Prostate gland (tissue), 2 donors: Measurements from ENCODE around the gene GAL. TPM values are rescaled to one million over a fixed set of nuclear protein-coding genes. Genes with fewer than 3 reads are reported as not detected.

Experiments used
- DNase-seq: peaks from one replicate; pipeline ENCODE4 v3.0.0-alpha.2; 2019; ENCODE audit warnings: low spot score
- H3K27ac ChIP-seq, 2 donors: fragments of 200-600 bp; sonication (generic); 2 replicates each; pipeline ENCODE4 v1.5.1; 2017 to 2019
- H3K27me3 ChIP-seq: fragments of 200-600 bp; sonication (generic); replicated peaks from 2 replicates; pipeline ENCODE4 v1.5.1; 2019; ENCODE audit not compliant: insufficient read depth
- H3K36me3 ChIP-seq, 2 donors: fragments of 200-600 bp; sonication (generic); 1 replicate in 1 of 2; 2 replicates in 1 of 2; pipeline versions ENCODE4 v1.5.1 to v1.8.1; 2017 to 2019
- H3K4me1 ChIP-seq: fragments of 200-600 bp; sonication (generic); replicated peaks from 2 replicates; pipeline ENCODE4 v1.5.1; 2019
- H3K4me3 ChIP-seq, 2 donors: fragments of 200-600 bp; sonication (generic); 2 replicates each; pipeline ENCODE4 v1.5.1; 2017 to 2019
- H3K9me3 ChIP-seq: fragments of 200-600 bp; sonication (generic); 2 replicates; pipeline ENCODE4 v1.5.1; 2017
- POLR2A ChIP-seq: fragments of 450-650 bp; IDR thresholded peaks from one replicate; pipeline ENCODE4 v1.6.1; 2016; ENCODE audit warnings: antibody characterized with exemption, mild to moderate bottlenecking
- POLR2AphosphoS5 ChIP-seq: sonication (generic); formaldehyde crosslinking; IDR thresholded peaks from one replicate; pipeline ENCODE4 v1.6.1; 2017; ENCODE audit warnings: antibody characterized with exemption
- WGBS: methylation state at CpG from one replicate; pipeline ENCODE4 v1.1.5; 2018; 5-methylcytosine and 5-hydroxymethylcytosine counted together
- intact Hi-C: fragments of 100-400 bp; cut with DNase I; formaldehyde crosslinking; loops from one replicate; pipeline ENCODE4 v1.14.2; 2022
- total RNA-seq, 2 donors: library from RNA; depleted of rRNA; stranded (reverse); fragments of >200 nt; gene quantifications; one replicate each; pipeline ENCODE4 v1.1.0, GENCODE V29; 2016
- TF ChIP-seq, protein P1 (sequence below), 4 experiments: fragments of 200-600 bp in 2 of 4; fragments of 450-650 bp in 2 of 4; sonication (generic) in 2 of 4; IDR thresholded peaks; 1 replicate in 3 of 4; 2 replicates in 1 of 4; pipeline ENCODE4 v1.5.1; 2016 to 2019; ENCODE audit warnings: antibody characterized with exemption in 4 of 4, mild to moderate bottlenecking in 2 of 4, moderate library complexity in 2 of 4

The GAL gene
- total RNA-seq, 2 donors from 2014 or later, result 1.1 to 4.8 TPM

DNA sequence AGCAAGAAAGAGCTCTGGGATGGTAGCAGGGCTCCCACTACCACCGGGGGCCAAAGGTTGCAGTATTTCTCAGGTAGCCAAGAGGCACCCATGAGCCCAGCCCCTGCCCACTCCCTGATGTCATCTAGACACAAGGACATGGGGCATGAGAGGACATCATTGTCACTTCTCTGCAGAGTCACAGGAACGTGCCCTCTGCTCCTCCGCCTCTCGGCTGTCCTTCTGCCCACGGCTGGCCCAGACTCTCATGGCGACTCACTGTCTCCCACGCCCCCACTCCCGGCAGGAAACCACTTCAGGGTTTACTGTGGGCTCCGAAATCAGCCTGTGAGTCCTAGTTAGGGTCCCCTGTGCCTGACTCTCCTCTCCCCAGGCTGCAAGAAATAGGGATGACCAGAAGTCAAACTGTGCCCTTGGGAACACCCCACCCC is 1.8 kb upstream of the GAL start:
- H3K27me3 ChIP-seq, result peaks cover 5% of the 10 kb centered on the region

DNA sequence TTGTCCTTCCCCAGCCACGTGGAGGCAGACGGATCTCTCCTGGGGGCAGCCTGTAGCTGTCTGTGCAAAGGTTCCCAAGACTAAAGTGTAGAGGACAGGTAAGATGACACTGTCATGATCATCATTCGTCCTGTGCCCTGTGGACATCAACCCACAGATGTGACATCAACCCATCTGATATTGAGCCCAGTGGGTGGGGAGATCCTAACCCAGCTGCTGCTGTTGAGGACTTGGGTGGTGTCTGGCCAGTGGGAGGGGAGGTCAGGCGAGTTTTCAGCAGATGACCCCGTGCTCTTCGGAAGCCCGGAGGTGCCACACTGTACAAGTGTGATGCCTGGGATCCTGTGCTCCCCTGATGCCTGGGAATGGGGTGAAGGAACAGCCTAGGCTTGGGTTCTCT is 1.2 kb upstream of the GAL start:
- Histone ChIP-seq H3K4me3 (no peak overlapping the region), H3K9me3 (no peaks in the 10 kb centered on the region), H3K36me3 (no peaks in the 10 kb centered on the region), H3K27ac (no peak overlapping the region), H3K4me1 (no peaks in the 10 kb centered on the region), H3K27me3 (peaks cover 5% of the 10 kb centered on the region)
- 95% methylated on average over 7 of the region's 7 CpGs for WGBS
- no peak for DNase-seq
- TF ChIP-seq, protein P1, sequence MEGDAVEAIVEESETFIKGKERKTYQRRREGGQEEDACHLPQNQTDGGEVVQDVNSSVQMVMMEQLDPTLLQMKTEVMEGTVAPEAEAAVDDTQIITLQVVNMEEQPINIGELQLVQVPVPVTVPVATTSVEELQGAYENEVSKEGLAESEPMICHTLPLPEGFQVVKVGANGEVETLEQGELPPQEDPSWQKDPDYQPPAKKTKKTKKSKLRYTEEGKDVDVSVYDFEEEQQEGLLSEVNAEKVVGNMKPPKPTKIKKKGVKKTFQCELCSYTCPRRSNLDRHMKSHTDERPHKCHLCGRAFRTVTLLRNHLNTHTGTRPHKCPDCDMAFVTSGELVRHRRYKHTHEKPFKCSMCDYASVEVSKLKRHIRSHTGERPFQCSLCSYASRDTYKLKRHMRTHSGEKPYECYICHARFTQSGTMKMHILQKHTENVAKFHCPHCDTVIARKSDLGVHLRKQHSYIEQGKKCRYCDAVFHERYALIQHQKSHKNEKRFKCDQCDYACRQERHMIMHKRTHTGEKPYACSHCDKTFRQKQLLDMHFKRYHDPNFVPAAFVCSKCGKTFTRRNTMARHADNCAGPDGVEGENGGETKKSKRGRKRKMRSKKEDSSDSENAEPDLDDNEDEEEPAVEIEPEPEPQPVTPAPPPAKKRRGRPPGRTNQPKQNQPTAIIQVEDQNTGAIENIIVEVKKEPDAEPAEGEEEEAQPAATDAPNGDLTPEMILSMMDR (IDR thresholded peaks at IDR 0.05), result no peak
- TF ChIP-seq POLR2A, result no peak
- no peak for TF ChIP-seq POLR2AphosphoS5
- intact Hi-C loops, result no loop called here

More for the DNA sequence above, 1.8 kb upstream of the GAL start:
- no peak for TF ChIP-seq POLR2A
- TF ChIP-seq, protein P1 (IDR thresholded peaks at IDR 0.05), result no peak
- TF ChIP-seq POLR2AphosphoS5, result no peak
- no peaks in the 10 kb centered on the region for H3K4me1 ChIP-seq
- H3K27ac ChIP-seq, result no peak overlapping the region
- no peaks in the 10 kb centered on the region for H3K36me3 ChIP-seq
- no peaks in the 10 kb centered on the region for H3K9me3 ChIP-seq
- no peak overlapping the region for H3K4me3 ChIP-seq
- 84% methylated on average over 9 of the region's 9 CpGs for WGBS
- DNase-seq, result no peak
- intact Hi-C loops, result no loop called here

DNA sequence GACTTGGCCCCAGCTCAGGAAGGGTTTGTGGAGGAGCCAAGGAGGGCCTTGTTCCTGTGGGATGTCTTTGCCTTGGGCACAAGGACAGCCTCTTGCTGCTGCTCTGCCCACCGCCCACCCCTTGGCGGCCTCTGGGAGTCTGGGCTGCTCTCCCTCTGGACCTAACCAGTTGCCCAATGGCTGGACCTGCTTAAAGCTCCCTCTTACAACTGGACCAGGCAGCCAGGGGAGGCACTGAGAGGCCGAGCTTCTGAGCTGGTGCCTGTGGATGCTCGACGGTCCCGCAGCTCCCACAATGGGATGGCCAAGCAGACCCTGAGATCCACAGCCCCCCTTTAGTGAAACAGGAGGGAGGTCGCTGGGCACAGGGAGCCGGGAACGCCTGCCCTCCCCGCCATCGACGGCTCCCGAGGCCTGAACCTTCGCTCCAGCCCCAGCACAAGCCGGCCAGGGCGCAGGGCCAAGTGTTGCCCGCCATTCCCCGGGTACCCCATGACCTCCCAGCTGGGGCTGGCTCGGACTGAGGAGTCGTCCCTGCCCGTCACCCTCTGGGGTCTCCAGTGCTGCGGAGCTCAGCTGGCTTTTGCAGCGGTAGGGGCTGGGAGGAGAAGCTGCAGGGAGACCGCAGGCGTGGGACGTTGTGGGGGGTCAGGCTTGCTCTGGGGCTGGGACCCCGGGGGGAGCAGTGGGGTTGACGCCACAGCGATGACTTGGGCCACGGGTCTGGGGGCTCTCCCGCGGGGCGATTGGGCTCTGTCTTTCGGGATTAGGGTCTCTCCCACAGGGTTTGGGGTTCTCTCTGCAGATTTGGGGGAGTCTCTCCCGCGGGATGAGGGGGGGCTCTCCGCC is 584 bp upstream of the GAL start:
- intact Hi-C loops, result no loop called here
- no peaks in the 10 kb centered on the region for H3K9me3 ChIP-seq
- H3K27ac ChIP-seq, result no peak overlapping the region
- H3K4me3 ChIP-seq, result peak overlapping the region in 1 of 2 donors; percentile 42
- no peaks in the 10 kb centered on the region for H3K36me3 ChIP-seq
- DNase-seq, result no peak
- H3K27me3 ChIP-seq, result peaks cover 5% of the 10 kb centered on the region
- 56% methylated on average over 29 of the region's 37 CpGs for WGBS
- TF ChIP-seq, protein P1 (IDR thresholded peaks at IDR 0.05), result no peak
- H3K4me1 ChIP-seq, result no peaks in the 10 kb centered on the region

DNA sequence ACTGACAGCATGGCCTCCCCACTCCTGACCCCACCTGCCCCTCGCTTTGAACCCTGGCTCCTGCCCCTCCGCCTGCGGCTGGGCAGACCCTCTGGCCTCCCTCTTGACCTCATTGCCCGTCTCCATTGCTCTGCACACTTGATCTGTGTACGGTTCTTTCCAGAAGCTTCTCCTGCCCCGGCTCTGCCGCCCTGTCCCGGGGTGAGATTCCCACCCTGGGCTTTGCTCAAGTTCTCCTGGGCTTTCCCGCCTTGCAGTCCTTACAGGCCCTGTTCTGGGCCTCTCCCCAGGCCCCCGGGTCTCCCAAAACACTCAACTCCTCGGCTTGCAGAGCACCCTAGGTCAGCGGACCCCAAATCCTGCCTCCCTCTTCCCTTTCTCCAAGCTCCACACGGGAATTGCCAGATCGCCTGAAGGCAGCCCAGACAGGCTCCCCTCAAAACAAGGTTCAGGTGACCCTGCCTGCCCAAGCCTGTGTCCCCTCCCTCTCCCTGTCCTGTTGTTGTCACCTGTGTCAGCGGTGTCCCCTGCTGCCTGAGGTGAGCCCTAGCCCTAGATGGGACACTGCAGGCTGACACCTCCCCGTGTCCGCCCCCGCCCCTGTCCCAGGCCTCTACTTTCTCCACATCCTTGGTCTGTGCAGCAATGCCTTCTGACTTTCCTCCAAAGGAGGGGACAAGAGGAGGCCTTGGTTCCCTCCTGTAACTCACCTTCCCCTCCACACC is 1.5 kb downstream of the GAL start:
- no peaks in the 10 kb centered on the region for H3K36me3 ChIP-seq
- peaks cover 5% of the 10 kb centered on the region for H3K27me3 ChIP-seq
- TF ChIP-seq POLR2AphosphoS5 (no peak), POLR2A (no peak)
- TF ChIP-seq, protein P1 (IDR thresholded peaks at IDR 0.05), result no peak
- H3K4me1 ChIP-seq, result no peaks in the 10 kb centered on the region
- intact Hi-C loops, result no loop called here
- no peak for DNase-seq
- H3K4me3 ChIP-seq, result no peak overlapping the region
- no peak overlapping the region for H3K27ac ChIP-seq
- 94% methylated on average over 18 of the region's 18 CpGs for WGBS
- no peaks in the 10 kb centered on the region for H3K9me3 ChIP-seq
